Aorta (tissue), 5 donors: ENCODE results near the gene KMT5C. TPM values are rescaled to one million over a fixed set of nuclear protein-coding genes. Genes with fewer than 3 reads are reported as not detected.

Experiments used
- ATAC-seq: fragments of 200-7000 bp; cut with Tn5 transposase; one replicate; pipeline ENCODE4 v1.9.1; 2022; ENCODE audit warnings: moderate library complexity; ENCODE audit not compliant: low FRiP score
- DNase-seq, 2 donors: peaks; one replicate each; pipeline ENCODE4 v3.0.0-alpha.2; 2020
- H3K27ac ChIP-seq, 2 donors: one replicate each; pipeline ENCODE4 v1.5.1; 2013; ENCODE audit warnings: low read length in 2 of 2, mild to moderate bottlenecking in 2 of 2, moderate library complexity in 2 of 2, control low read depth in 1 of 2, inconsistent platforms in 1 of 2, low read depth in 1 of 2
- H3K27me3 ChIP-seq, 2 donors: one replicate each; pipeline ENCODE4 v1.6.1; 2013; ENCODE audit warnings: control low read depth in 1 of 2, low read length in 1 of 2, mild to moderate bottlenecking in 1 of 2, moderate library complexity in 1 of 2; ENCODE audit not compliant: insufficient read depth in 2 of 2, control insufficient read depth in 1 of 2
- H3K36me3 ChIP-seq, 2 donors: one replicate each; pipeline ENCODE4 v1.6.1; 2013; ENCODE audit warnings: control low read depth in 1 of 2, low read length in 1 of 2, mild to moderate bottlenecking in 1 of 2; ENCODE audit not compliant: insufficient read depth in 2 of 2, control insufficient read depth in 1 of 2
- H3K4me1 ChIP-seq, 2 donors: one replicate each; pipeline ENCODE4 v1.6.1; 2013; ENCODE audit warnings: low read length in 2 of 2, control low read depth in 1 of 2, mild to moderate bottlenecking in 1 of 2, moderate library complexity in 1 of 2; ENCODE audit not compliant: insufficient read depth in 2 of 2, control insufficient read depth in 1 of 2
- H3K4me3 ChIP-seq, 2 donors: one replicate each; pipeline ENCODE4 v1.5.1; 2013; ENCODE audit warnings: low read length in 2 of 2, control low read depth in 1 of 2, mild to moderate bottlenecking in 1 of 2
- H3K9me3 ChIP-seq: one replicate; pipeline ENCODE4 v1.6.1; 2013; ENCODE audit warnings: mild to moderate bottlenecking, low read length; ENCODE audit not compliant: control insufficient read depth
- WGBS, 2 donors: extraction: QIAGEN DNeasy Blood & Tissue Kit; methylation state at CpG; one replicate each; pipeline ENCODE4 v1.1.7; 2013; 5-methylcytosine and 5-hydroxymethylcytosine counted together
- intact Hi-C, 2 donors: fragments of 100-400 bp; cut with DNase I; formaldehyde crosslinking; loops; one replicate each; pipeline versions ENCODE4 v1.14.2 to v1.15.0; 2022
- polyA plus RNA-seq, 2 donors: library from polyadenylated mRNA; stranded (reverse); fragments of 200-250 nt; gene quantifications; one replicate each; pipeline ENCODE4 v1.2.3, GENCODE V29; 2013
- total RNA-seq, 2 donors: library from RNA; stranded (reverse); fragmentation: NEBNext Ultra II Directional; extraction: Animal tissue kit (Norgen Biotek cat#: 25700); gene quantifications; one replicate each; pipeline ENCODE4 v1.2.1, GENCODE V29; 2021
- donor health status: healthy with polysubstance abuse.
- donor health status: Bipolar disorder and iron deficiency.
- donor health status: DM: no; HTN: no; CAD: no.
- donor health status: DM: no; HTN: no; CAD: no.
- donor health status: DM: yes; HTN: yes; CAD: no.

The KMT5C gene
- total and polyA plus RNA-seq, 4 donors, result 3.4 to 13.2 (median 8.7) TPM

GRCh38 chr19:55340784-55341147 is 1.1 kb downstream of the KMT5C start:
- WGBS, 2 donors, result 0 to 3% methylated on average over 20 to 24 of the region's 24 CpGs
- H3K4me1 ChIP-seq, result no peaks in the 10 kb centered on the region
- H3K27ac ChIP-seq, result no peak overlapping the region
- intact Hi-C loops, result loop anchor here in 1 of 2 donors (5.0 kb wide), 1 partner anchor 42 kb away; the partner anchor contains the start of gene TMEM238
- peak overlapping the region in 1 of 2 donors; percentile 11 for H3K4me3 ChIP-seq
- H3K36me3 ChIP-seq, result no peaks in the 10 kb centered on the region
- no peaks in the 10 kb centered on the region for H3K27me3 ChIP-seq
- DNase-seq, result no peak
- H3K9me3 ChIP-seq, result no peaks in the 10 kb centered on the region
- ATAC-seq, result no peak

- H3K4me1 ChIP-seq, result no peaks in the 10 kb centered on the region
- no peak for ATAC-seq
- peak overlapping the region in 1 of 2 donors; percentile 11 for H3K4me3 ChIP-seq
- H3K27me3 ChIP-seq, result no peaks in the 10 kb centered on the region
- intact Hi-C loops, result loop anchor here in 1 of 2 donors (5.0 kb wide), 1 partner anchor 41 kb away; the partner anchor contains the start of gene TMEM238
- H3K36me3 ChIP-seq, result no peaks in the 10 kb centered on the region
- no peak overlapping the region for H3K27ac ChIP-seq
- 2 to 3% methylated on average over 14 to 15 of the region's 15 CpGs for WGBS, 2 donors
- DNase-seq, result peak; percentile 83 to 91
- H3K9me3 ChIP-seq, result no peaks in the 10 kb centered on the region
Observed at GRCh38 chr19:55341171-55341588, 1.5 kb downstream of the KMT5C start.

- H3K27ac ChIP-seq, result no peak overlapping the region
- no peaks in the 10 kb centered on the region for H3K9me3 ChIP-seq
- DNase-seq (no peak), ATAC-seq (no peak)
- no peak overlapping the region for H3K4me3 ChIP-seq
- no peaks in the 10 kb centered on the region for H3K27me3 ChIP-seq
- H3K4me1 ChIP-seq, result no peaks in the 10 kb centered on the region
- intact Hi-C loops, result loop anchor here in 1 of 2 donors (5.0 kb wide), 1 partner anchor 40 kb away; the partner anchor contains the start of gene TMEM238
- WGBS, 2 donors, result 81 to 84% methylated on average over 44 to 50 of the region's 50 CpGs
- H3K36me3 ChIP-seq, result no peaks in the 10 kb centered on the region
Observed at GRCh38 chr19:55341595-55342531, 2.2 kb downstream of the KMT5C start.

- Histone ChIP-seq H3K4me1 (no peaks in the 10 kb centered on the region), H3K27me3 (no peaks in the 10 kb centered on the region), H3K9me3 (no peaks in the 10 kb centered on the region), H3K36me3 (no peaks in the 10 kb centered on the region), H3K27ac (no peak overlapping the region), H3K4me3 (no peak overlapping the region)
- ATAC-seq (no peak), DNase-seq (no peak)
- intact Hi-C loops, result loop anchor here in 1 of 2 donors (5.0 kb wide), 1 partner anchor 38 kb away; the partner anchor contains the start of gene TMEM238
- WGBS, 2 donors, result 70 to 76% methylated on average over 8 to 9 of the region's 9 CpGs
Observed at GRCh38 chr19:55344444-55344843, 4.8 kb downstream of the KMT5C start.

GRCh38 chr19:55345101-55345817 is 5.6 kb downstream of the KMT5C start:
- no peak overlapping the region for H3K4me3 ChIP-seq
- intact Hi-C loops, result no loop called here
- H3K36me3 ChIP-seq, result no peaks in the 10 kb centered on the region
- no peaks in the 10 kb centered on the region for H3K9me3 ChIP-seq
- H3K27me3 ChIP-seq, result no peaks in the 10 kb centered on the region
- no peak overlapping the region for H3K27ac ChIP-seq
- H3K4me1 ChIP-seq, result no peaks in the 10 kb centered on the region
- ATAC-seq (no peak), DNase-seq (no peak)
- WGBS, 2 donors, result 91% methylated on average over 22 of the region's 22 CpGs

- Histone ChIP-seq H3K27ac (no peak overlapping the region), H3K27me3 (no peaks in the 10 kb centered on the region), H3K36me3 (no peaks in the 10 kb centered on the region), H3K4me3 (no peak overlapping the region), H3K9me3 (no peaks in the 10 kb centered on the region), H3K4me1 (no peaks in the 10 kb centered on the region)
- peak; percentile 5 for ATAC-seq
- 88% methylated on average over 42 to 43 of the region's 43 CpGs for WGBS, 2 donors
- DNase-seq, result peak in 1 of 2 donors; percentile 86
- intact Hi-C loops, result no loop called here
Observed at GRCh38 chr19:55345818-55346724, 6.4 kb downstream of the KMT5C start.

- H3K27me3 ChIP-seq, result no peaks in the 10 kb centered on the region
- intact Hi-C loops, result no loop called here
- no peak overlapping the region for H3K27ac ChIP-seq
- ATAC-seq (no peak), DNase-seq (no peak)
- no peaks in the 10 kb centered on the region for H3K36me3 ChIP-seq
- 87 to 91% methylated on average over 34 to 41 of the region's 41 CpGs for WGBS, 2 donors
- no peaks in the 10 kb centered on the region for H3K9me3 ChIP-seq
- no peaks in the 10 kb centered on the region for H3K4me1 ChIP-seq
- H3K4me3 ChIP-seq, result no peak overlapping the region
Observed at GRCh38 chr19:55346725-55347441, 7.2 kb downstream of the KMT5C start.
